Stimulated activated CD8-positive, alpha-beta memory T cell treated with anti-CD3 and anti-CD28 coated beads, Interleukin-2, amount 100 ng/mL, for 48 hours (primary cell): ENCODE measurements around the gene ZNF502.
"Not testable (repeated sequence)": the region's sequence is repeated elsewhere in the genome, so short reads cannot be mapped to it uniquely, and the experiment has no call there.

Experiments used
- DNase-seq, 2 donors: peaks; one replicate each; pipeline ENCODE4 v3.0.0-alpha.2; 2020; ENCODE audit warnings: low read depth in 2 of 2

Gene ZNF502

DNA sequence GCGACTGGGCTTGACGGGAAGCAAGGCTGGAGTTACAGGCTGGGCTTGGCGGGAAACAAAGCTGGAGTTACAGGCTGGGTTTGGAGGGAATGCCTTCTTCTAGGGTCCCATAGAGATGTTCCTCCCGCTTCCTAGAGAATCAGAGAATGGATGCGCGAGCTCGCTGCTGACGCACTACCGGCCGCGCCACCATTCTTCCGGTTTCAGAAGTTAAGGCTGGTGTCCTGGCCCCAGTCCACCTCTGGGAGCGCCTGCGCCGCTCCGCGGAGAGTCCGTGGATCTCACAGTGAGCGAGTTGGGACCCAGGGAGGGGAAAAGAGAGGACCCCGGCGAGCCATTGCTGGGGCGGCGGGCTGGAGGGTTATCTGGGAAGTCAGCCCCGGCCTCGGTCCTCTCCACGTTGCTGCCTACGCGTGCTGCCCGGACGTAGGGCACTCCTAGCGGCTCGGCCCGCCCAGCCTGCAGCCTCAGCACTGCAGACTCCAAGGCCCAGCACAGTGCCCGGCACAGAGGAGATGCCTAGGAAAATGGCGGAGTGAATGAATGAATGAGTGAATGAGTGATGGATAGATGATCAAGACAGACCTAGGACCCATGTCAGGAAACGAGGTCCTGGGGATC, at the start of gene ZNF502:
ZNF502 (plus strand) TSS at position 206 of the 621 bp plus-strand sequence. CDS start 7,602 bp downstream, outside the sequence.
- peak; percentile 42 to 69 for DNase-seq

DNA sequence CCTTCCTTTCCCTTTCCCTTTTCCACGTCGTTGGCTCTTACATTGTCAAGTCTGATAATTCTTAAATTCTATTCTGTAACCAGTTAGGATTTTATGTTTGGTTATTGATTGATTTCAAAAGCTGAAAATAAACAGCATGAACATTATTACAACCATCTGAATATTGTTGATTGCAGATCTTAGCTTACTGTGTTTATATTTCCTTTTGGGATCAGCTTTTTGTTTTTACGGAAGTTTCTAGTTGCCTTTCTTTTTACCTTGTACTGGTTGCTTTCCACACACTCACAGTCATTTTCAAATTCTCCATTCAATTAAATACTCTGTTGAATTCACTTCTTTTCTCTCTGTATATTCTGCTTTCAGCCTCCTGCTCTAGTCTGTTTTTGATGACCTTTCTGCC, 47.3 kb upstream of the ZNF502 start:
- DNase-seq: no peak

DNA sequence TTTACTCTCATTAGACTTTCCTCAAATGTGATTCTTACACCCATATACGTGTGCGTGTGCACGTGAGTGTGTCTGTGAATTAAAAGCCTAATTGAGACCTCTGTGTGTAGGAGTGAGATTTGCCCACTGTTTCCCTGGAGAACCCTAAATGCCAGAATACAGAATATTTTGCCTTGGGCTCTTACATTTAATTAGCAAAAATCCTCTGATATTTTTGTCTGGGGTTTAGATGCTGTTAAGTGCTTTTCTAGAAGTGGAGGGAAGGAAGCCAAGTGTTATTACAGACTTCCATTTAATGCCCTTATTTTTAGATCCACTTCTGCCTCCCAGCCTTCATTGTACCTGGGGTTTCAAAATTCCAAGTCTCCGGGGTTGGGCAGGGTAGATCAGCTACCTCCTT, 46.1 kb upstream of the ZNF502 start:
- no peak for DNase-seq

DNA sequence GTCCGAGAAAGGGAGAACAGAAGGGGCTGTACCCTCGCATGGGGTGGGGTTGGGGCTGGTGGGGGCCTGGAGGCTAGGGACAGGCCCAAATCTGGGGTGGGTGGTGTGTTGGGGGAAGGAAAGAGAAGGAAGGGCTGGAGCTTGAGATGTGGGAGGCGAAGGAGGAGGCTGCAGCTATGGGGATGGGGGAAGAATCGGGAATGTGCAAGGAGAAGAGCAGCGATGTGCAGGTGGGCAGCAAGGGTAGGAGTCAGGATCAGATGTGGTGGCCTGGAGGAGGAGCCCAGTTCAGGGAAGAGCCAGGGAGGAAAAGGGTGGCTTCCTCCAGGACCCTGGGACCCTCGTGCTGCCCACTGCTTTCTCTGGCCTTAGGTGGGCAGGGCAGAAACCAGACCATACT, 42.7 kb upstream of the ZNF502 start:
- DNase-seq: no peak

DNA sequence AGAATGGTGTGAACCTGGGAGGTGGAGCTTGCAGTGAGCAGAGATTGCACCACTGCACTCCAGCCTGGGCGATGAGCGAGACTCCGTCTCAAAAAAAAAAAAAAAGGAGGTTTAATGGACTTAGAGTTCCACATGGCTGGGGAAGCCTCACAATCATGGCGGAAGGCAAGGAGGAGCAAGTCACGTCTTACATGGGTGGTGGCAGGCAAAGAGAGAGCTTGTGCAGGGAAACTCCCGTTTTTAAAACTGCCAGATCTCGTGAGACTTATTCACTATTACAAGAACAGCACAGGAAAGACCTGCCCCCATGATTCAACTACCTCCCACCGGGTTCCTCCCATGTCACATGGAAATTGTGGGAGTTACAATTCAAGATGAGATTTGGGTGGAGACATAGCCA, 39.0 kb upstream of the ZNF502 start:
- not testable (repeated sequence) for DNase-seq

DNA sequence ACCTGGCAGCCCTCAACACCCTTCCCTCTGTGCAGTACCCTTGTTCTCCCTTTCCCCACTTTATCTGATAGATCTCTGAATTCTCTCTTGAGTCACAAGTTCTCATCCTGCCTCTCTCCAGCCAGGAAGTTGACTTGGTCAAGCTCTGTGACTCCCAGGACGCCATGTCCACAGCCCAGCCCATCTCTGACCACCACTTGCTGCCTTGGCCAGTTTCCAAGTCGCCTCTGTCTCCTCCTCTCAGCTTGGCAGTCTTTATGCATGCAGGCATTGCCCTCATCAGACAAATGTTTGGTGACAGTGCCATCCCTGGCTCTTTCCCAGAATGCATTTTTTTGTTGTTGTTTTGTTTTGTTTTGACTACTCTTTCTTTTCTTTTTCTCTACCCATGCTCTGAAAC, 38.2 kb upstream of the ZNF502 start:
- DNase-seq: no peak

DNA sequence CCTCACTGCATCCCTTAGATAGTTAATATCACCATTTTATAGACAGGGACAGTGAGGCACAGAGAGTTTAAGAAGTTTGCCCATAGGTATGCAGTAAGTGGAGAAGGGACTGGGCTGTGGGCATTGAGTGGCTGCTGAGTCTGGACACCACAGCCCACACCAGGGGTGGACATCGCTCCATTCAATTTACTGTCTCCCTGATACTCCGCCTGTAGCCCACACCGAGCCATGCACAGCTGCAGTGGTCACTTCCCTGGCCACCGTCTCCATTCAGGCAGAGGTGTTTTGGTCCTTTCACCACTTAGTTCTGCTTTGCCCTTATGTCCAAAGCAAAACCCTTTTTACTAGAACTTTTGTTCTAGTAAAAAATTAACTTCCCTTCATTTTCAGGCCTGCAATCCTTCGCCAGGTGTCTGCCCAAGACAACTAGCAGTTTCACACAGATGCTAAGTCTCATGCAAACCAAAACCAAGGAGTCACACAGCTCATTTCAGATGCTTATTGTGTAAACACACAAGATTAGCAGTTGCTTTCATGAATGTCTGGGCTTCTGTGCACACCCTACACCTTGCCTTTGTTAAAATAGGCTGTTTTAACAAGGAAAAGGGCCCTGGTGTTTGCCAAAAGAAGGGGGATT, 33.9 kb upstream of the ZNF502 start:
- DNase-seq: no peak

DNA sequence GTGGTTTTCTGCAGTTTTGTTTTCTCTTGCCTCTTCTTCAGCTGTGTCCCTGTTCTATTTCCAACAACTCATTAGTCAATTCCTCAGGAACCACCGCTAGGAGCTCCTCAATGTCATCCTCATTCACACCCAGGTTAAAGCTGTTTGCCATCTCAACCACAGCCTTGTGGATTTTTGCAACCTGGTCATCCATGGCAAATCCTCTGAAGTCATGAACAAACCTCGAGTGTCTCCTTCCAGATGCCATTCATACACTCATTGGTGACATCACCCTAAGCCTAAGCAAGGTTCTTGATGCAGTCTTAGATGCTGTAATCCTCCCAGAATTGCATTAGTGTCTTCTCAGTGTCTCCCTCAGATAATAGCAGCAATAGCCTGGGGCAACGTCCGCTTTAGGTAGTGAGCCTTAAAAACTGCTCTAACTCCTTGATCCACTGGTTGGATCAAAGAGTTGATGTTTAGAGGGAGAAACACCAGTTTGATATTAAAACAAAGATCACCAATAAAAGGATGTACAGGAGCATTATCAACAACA, 31.5 kb upstream of the ZNF502 start:
- no peak for DNase-seq

DNA sequence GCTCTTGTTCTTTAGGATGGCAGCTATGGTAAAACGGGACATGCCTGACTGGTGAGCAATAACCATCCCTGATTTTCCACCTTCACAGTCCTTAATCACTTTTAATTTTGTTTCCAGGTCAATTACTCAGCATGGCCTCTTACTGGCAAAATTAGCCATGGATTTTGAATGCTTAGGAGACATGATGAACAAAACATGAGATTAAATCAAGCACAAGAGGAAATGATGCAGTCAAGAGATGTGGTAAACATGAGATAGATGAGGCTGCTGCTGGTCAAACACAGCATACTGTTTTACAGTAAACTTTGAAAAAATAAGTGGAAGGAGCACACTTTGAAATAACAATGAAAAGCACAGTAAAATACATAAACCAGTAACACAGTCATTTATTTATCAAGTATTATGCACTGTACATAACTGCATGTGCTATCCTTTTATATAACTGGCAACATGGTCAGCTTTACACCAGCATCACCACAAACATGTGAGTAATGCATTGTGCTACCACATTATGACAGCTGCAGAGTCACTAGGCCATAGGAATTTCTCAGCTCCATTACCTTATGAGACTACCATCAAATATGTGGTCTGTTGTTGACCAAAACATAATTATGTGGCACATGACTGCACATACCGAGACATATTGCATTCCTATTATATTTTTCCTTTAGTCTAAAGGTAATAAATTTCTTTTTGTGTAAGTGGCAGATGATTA, 30.1 kb upstream of the ZNF502 start:
- no peak for DNase-seq

DNA sequence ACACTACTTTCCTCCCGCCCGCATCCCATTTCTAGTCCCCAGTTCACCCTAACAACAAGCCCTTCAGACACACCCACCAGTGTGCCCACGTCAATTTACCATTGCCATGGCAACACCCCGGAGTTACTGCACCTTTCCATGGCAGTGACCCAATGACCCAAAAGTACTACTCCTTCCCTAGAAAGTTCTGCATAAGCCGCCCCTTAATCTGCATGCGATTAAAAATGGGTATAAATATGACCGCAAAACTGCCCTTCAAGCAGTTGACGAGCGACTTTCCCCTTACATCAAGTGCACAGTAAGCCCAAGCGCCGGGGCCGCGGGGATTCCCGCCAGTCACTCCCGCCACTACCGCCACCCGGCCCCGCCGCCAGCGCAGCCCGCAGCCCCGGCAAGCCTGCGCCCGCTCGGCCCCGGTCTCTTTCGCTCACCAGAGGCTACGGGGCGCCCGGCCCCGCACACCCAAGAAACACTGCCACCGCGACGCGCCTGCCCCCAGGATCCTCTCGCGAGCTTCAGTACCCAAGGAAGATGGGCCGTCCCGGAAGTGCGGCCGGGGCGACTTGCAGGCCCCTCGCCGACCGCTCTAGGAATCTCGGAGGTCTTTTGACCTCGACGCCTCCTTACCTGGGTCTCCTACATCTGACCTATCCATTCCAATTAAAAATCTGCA, 27.2 kb upstream of the ZNF502 start:
- DNase-seq: peak; percentile 30 to 54

DNA sequence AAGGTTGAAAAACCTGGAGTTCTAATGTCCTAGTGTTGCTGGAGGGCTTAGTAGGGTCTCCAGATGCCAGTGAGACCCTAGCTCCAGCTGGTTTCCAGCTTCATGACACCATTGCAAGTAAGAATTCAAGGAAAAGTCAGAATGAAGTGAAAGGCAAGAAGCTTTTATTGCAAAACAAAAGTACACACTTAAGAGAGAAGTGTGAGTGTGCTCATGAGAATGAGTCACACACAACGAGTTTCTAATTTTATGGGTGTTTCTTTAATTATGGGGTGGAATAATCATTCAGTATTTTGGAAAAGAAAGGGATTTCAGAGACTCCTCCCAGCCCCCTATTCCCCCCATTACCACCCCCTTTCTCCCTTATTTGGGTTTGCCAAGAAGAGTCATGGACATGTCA, 24.6 kb upstream of the ZNF502 start:
- DNase-seq: no peak

DNA sequence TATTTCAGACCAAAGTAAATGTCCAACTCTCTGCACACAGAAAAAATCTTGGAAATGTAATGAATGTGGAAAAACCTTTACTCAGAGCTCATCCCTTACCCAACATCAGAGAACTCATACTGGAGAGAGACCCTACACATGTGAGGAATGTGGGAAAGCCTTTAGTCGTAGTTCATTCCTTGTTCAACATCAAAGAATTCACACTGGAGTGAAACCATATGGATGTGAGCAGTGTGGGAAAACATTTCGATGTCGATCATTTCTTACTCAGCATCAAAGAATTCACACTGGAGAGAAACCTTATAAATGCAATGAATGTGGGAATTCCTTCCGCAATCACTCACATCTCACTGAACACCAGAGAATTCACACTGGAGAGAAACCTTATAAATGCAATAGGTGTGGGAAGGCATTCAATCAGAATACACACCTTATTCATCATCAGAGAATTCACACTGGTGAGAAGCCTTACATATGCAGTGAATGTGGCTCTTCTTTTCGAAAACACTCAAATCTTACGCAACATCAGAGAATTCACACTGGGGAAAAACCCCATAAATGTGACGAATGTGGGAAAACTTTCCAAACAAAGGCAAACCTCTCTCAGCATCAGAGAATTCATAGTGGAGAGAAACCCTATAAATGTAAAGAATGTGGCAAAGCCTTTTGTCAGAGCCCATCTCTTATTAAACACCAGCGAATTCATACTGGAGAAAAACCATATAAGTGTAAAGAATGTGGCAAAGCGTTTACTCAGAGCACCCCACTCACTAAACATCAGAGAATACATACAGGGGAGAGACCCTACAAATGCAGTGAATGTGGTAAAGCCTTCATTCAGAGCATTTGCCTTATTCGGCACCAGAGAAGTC, 9.0 kb downstream of the ZNF502 start:
- no peak for DNase-seq

DNA sequence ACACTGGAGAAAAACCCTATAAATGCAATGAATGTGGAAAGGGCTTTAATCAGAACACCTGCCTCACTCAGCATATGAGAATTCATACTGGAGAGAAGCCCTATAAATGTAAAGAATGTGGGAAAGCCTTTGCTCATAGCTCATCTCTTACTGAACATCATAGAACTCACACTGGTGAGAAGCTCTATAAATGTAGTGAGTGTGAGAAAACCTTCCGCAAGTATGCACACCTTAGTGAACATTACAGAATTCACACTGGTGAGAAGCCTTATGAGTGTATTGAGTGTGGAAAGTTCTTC, 9.6 kb downstream of the ZNF502 start:
- DNase-seq: no peak

DNA sequence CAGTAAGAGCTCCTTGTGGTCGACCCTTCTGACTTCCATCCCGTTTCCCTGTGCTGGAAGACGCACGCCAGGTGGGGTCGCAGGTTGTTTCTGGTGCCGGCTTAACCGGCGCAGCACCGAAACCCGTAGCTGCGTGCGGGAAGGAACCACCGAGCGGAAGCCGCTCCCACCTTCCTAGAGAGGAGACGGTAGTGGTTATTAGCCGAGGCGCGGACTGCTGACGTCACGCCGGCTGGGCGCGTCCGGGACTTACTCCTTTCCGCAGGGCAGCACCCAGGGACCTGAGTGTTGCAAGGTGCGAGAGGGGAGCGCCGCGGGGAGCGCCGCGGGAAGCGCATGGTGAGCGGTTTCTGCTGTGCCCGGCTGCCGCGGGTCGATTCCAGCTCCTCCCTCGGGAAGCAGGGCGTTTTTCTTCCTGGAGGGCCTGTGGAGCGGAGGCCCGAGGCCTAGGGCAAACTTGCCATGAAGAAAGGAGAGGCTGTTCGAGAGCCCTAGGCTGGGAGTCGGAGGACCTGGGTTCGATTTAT, 17.0 kb downstream of the ZNF502 start, which contains the start of gene ZNF501:
ZNF501 (plus strand) TSS at position 252 of the 527 bp plus-strand sequence. CDS start 4,787 bp downstream, outside the sequence.
- peak; percentile 70 to 85 for DNase-seq

DNA sequence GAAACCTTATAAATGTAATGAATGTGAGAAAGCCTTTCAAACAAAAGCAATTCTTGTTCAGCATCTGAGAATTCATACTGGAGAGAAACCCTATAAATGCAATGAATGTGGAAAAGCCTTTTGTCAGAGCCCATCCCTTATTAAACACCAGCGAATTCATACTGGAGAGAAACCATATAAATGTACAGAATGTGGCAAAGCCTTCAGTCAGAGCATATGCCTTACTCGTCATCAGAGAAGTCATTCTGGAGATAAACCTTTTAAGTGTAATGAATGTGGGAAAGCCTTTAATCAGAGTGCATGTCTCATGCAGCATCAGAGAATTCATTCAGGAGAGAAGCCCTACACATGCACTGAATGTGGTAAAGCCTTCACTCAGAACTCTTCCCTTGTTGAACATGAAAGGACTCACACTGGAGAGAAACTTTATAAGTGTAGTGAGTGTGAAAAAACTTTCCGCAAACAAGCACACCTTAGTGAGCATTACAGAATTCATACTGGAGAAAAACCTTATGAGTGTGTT, 22.2 kb downstream of the ZNF502 start:
- no peak for DNase-seq

DNA sequence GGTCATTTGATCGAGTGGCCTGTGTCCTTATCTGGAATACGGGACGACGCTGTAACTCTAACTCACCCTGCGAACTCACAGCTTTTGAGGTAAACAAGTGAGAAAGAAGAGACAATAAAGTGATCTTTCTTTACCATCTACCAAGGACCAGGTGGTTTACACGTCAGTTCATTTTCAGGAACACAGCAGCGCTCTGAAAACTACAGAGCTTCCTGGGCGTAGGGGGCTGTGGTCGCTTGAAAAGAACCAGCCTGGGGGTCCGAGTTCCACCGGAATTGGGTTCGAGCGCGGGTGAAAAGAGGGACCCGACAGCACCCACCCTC, 48.6 kb downstream of the ZNF502 start:
- no peak for DNase-seq

DNA sequence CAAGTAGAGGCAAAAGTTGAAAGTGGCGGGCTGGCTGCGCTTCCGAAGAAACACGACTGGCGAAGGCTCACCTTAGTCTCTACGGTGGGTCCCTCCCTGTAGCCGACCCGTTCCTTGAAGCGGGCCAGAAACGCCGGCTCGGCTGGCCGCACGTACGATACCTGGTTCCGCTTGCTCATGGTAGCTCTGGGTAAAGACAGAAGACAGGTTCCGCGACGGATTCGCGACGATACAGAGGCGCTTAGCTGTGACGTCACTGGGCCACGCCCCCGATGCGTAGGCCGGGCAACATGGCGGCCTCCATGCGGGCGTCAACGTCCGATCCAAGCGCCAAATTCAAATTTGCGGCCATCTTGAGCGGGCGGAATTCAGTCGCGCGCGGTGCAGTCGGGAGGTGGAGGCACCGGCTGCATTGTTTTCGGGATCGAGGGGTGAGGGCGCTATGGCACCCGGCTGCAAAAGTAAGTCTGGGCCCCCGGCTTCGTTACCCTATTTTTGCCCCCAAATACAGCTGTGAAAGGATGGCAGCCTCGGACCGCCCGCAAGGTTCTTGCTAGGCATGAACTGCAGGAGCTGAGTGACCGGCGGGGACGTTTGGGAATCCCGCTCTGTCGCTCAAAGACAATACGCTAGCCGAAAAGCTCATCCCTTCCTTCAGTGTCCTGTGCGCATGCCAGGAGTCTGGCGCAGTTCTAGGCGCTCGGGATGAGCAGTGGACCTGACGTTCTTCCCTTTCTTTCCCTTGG, 49.1 kb downstream of the ZNF502 start, which contains the start of the genes KIAA1143 and KIF15:
KIAA1143 (minus strand) TSS at position 196 of the 746 bp plus-strand sequence; CDS start at position 179, 17 bp downstream.
KIF15 (plus strand) TSS at position 371 of the 746 bp plus-strand sequence; CDS start at position 443, 72 bp downstream.
- peak; percentile 94 to 98 for DNase-seq

DNA sequence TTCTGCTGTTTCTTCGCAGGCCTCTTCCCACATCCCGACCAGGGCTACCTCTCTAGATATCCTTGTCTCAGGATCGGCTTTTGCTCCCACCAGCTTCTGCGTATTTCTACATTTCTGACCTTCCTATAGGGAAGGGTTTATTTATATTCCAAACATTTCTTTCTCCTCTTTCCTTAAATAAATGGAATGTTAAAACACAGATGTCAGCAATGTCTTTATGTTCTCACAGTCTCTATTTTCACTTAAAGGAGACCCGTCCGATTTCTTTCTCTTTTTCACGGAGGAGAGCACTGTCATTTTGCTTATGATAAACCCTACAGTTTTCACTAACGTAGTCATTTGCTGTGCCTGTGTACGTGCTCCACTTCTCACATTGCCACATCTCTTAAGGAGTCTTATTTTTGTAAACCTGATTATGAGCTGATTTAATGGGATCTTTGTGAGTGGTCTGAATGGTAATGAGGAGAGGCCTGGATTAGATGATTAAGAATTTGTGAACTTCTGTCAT, 49.8 kb downstream of the ZNF502 start:
- DNase-seq: no peak

DNA sequence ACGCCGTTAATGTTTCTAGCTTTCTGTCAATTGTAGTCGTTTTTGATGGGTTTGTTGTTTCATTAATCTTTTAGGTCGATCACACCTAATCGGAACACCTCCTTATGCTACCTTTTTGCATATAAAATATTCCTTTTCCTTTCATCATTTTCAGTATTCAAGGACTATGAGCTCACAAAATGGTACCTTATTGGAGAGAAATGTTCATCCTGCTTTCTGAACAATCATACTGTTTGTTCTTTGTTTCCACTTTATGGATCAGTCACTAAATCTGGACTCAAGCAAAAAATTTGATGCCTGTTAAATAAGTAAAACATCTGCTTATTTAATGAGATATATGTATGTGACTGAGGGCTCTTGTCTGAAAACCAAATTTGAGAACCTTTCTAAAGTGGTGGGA, 50.2 kb downstream of the ZNF502 start:
- DNase-seq: no peak

DNA sequence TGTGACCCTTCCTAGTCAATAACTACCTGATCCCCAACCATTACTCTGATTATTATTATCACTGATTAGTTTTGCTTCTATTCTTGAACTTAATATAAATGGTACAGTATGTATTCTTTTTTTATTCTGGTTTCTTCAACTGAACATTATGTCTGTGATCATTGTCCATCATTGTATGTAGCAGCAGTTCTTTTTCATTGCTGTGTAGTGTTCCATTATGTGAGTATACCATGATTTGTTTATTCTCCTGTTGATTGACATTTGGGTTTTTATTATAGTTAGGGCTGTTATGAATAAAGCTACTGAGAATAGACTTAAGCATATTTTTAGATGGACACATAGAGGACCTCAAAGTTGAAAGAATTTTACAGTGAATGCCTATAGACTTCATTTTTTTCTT, 51.8 kb downstream of the ZNF502 start:
- DNase-seq: no peak
